ENCODE measurements around the gene DUSP23. TPM values are rescaled to one million over a fixed set of nuclear protein-coding genes. Genes with fewer than 3 reads are reported as not detected.

DUSP23 gene
- total RNA-seq, 4 donors from 2014 or later: 47.0 to 94.6 (median 77.2) TPM

GRCh38 chr1:159771127-159771895, 9.5 kb upstream of the DUSP23 start:
- no peaks in the 10 kb centered on the region for H3K27me3 ChIP-seq
- no peaks in the 10 kb centered on the region for H3K4me1 ChIP-seq
- H3K4me3 ChIP-seq: no peak overlapping the region
- in situ Hi-C loops (cut with MboI; ENCODE audit: low sequenced_read_pairs in 4 of 4) (loop anchor here in 1 of 4 donors (10.0 kb wide), 1 partner anchor 263 kb away; the partner anchor contains the start of gene PIGM), intact Hi-C loops (cut with DNase I; ENCODE audit: low total_unique reads) (no loop called here)
- H3K36me3 ChIP-seq: no peaks in the 10 kb centered on the region
- ATAC-seq (no peak), DNase-seq (no peak)
- H3K27ac ChIP-seq: no peak overlapping the region
- no peaks in the 10 kb centered on the region for H3K9me3 ChIP-seq
- no peak for TF ChIP-seq CTCF (IDR thresholded peaks at IDR 0.05 in 4 of 5, conservative IDR thresholded peaks at IDR 0.05 in 1 of 5)
- TF ChIP-seq POLR2A (IDR thresholded peaks at IDR 0.05): no peak

GRCh38 chr1:159774465-159774864, 6.3 kb upstream of the DUSP23 start:
- Histone ChIP-seq H3K27me3 (no peaks in the 10 kb centered on the region), H3K4me3 (no peak overlapping the region), H3K9me3 (no peaks in the 10 kb centered on the region), H3K27ac (peak overlapping the region in 2 of 4 donors; percentile 13 to 18), H3K36me3 (no peaks in the 10 kb centered on the region), H3K4me1 (peaks cover 6 to 10% of the 10 kb centered on the region in 2 donors)
- TF ChIP-seq POLR2A (IDR thresholded peaks at IDR 0.05): no peak
- no peak for TF ChIP-seq CTCF (IDR thresholded peaks at IDR 0.05 in 4 of 5, conservative IDR thresholded peaks at IDR 0.05 in 1 of 5)
- intact Hi-C loops (cut with DNase I; ENCODE audit: low total_unique reads): no loop called here
- in situ Hi-C loops (cut with MboI; ENCODE audit: low sequenced_read_pairs in 4 of 4): loop anchor here in 1 of 4 donors (10.0 kb wide), 1 partner anchor 260 kb away; the partner anchor contains the start of gene PIGM
- DNase-seq (no peak), ATAC-seq (no peak)

GRCh38 chr1:159775716-159776115, 5.0 kb upstream of the DUSP23 start:
- Histone ChIP-seq H3K4me1 (peaks cover 15 to 20% of the 10 kb centered on the region in 2 donors), H3K27me3 (no peaks in the 10 kb centered on the region), H3K36me3 (no peaks in the 10 kb centered on the region), H3K4me3 (no peak overlapping the region), H3K27ac (no peak overlapping the region), H3K9me3 (no peaks in the 10 kb centered on the region)
- TF ChIP-seq POLR2A (IDR thresholded peaks at IDR 0.05) (no peak), CTCF (IDR thresholded peaks at IDR 0.05 in 4 of 5, conservative IDR thresholded peaks at IDR 0.05 in 1 of 5) (no peak)
- in situ Hi-C loops (cut with MboI; ENCODE audit: low sequenced_read_pairs in 4 of 4) (loop anchor here in 3 of 4 donors (10.0 to 25.0 kb wide), 3 partner anchors 237 to 613 kb away; partner anchors contain the start of genes CADM3 (in 1 of the 3) and PIGM (in 1 of the 3)), intact Hi-C loops (cut with DNase I; ENCODE audit: low total_unique reads) (no loop called here)
- no peak for DNase-seq
- ATAC-seq: no peak

GRCh38 chr1:159778266-159778665, 2.5 kb upstream of the DUSP23 start:
- ATAC-seq (no peak), DNase-seq (no peak)
- no peak for TF ChIP-seq POLR2A (IDR thresholded peaks at IDR 0.05)
- intact Hi-C loops (cut with DNase I; ENCODE audit: low total_unique reads): no loop called here
- Histone ChIP-seq H3K27ac (peak overlapping the region in 2 of 4 donors; percentile 83 to 92), H3K27me3 (no peaks in the 10 kb centered on the region), H3K4me3 (no peak overlapping the region), H3K36me3 (no peaks in the 10 kb centered on the region), H3K9me3 (no peaks in the 10 kb centered on the region), H3K4me1 (peaks cover 15 to 20% of the 10 kb centered on the region in 2 donors)
- in situ Hi-C loops (cut with MboI; ENCODE audit: low sequenced_read_pairs in 4 of 4): loop anchor here in 3 of 4 donors (10.0 to 25.0 kb wide), 3 partner anchors 234 to 616 kb away; partner anchors contain the start of genes CADM3 (in 1 of the 3) and PIGM (in 1 of the 3)

GRCh38 chr1:159779403-159779851, 1.3 kb upstream of the DUSP23 start:
- intact Hi-C loops (cut with DNase I; ENCODE audit: low total_unique reads) (no loop called here), in situ Hi-C loops (cut with MboI; ENCODE audit: low sequenced_read_pairs in 4 of 4) (loop anchor here in 3 of 4 donors (10.0 to 25.0 kb wide), 3 partner anchors 233 to 617 kb away; partner anchors contain the start of genes CADM3 (in 1 of the 3) and PIGM (in 1 of the 3))
- peaks cover 15 to 20% of the 10 kb centered on the region in 2 donors for H3K4me1 ChIP-seq
- no peak for TF ChIP-seq CTCF (IDR thresholded peaks at IDR 0.05 in 4 of 5, conservative IDR thresholded peaks at IDR 0.05 in 1 of 5)
- no peak for TF ChIP-seq POLR2A (IDR thresholded peaks at IDR 0.05)
- H3K27me3 ChIP-seq: no peaks in the 10 kb centered on the region
- peak; percentile 51 to 75 for ATAC-seq
- DNase-seq: peak; percentile 55 to 74
- peak overlapping the region; percentile 81 to 92 (median 84) for H3K27ac ChIP-seq
- no peaks in the 10 kb centered on the region for H3K9me3 ChIP-seq
- no peak overlapping the region for H3K4me3 ChIP-seq
- H3K36me3 ChIP-seq: no peaks in the 10 kb centered on the region
